AG10803 (cell line): Measurements from ENCODE around the gene STON1.
A peak's percentile ranks its signal among the peaks of the same experiment; 100 is the strongest.
"Not testable (repeated sequence)": the region's sequence is repeated elsewhere in the genome, so short reads cannot be mapped to it uniquely, and the experiment has no call there.

Source experiments
- DNase-seq: peaks from one replicate; pipeline ENCODE4 v3.0.0; 2010; ENCODE audit warnings: low read depth
- H3K4me3 ChIP-seq: 2 replicates; pipeline ENCODE4 v1.5.1; 2011; ENCODE audit warnings: mild to moderate bottlenecking, low read length, control low read depth
- TF ChIP-seq, protein P1 (sequence below): conservative IDR thresholded peaks from 2 replicates; pipeline ENCODE4 v1.5.1; 2011; ENCODE audit warnings: mild to moderate bottlenecking, low read length, control low read depth, inconsistent platforms

STON1 gene

DNA sequence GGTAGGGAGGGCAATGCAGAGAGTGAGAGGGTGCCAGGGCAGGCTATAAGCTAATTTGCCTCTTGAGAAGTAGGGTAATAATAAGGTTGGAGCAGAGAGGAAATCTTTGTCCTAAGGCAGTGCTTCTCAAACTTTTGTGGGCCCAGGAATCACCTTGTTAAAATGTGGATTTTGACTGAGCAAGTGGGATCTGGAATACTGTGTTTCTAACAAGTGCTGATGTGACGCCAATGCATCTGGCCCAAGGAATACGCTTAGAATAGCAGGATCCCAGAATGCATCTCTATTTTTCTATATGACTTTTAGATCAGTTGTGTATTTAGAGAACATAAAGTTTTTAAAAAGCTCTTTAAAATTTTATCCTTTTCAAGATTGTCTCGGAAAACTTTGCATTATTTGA lies 58.0 kb downstream of the STON1 start:
- no peak for DNase-seq
- TF ChIP-seq, protein P1, sequence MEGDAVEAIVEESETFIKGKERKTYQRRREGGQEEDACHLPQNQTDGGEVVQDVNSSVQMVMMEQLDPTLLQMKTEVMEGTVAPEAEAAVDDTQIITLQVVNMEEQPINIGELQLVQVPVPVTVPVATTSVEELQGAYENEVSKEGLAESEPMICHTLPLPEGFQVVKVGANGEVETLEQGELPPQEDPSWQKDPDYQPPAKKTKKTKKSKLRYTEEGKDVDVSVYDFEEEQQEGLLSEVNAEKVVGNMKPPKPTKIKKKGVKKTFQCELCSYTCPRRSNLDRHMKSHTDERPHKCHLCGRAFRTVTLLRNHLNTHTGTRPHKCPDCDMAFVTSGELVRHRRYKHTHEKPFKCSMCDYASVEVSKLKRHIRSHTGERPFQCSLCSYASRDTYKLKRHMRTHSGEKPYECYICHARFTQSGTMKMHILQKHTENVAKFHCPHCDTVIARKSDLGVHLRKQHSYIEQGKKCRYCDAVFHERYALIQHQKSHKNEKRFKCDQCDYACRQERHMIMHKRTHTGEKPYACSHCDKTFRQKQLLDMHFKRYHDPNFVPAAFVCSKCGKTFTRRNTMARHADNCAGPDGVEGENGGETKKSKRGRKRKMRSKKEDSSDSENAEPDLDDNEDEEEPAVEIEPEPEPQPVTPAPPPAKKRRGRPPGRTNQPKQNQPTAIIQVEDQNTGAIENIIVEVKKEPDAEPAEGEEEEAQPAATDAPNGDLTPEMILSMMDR = no peak

GRCh38 chr2:48588745-48589144 lies 58.8 kb downstream of the STON1 start:
- TF ChIP-seq, protein P1 = no peak
- DNase-seq = no peak
- H3K4me3 ChIP-seq = no peak overlapping the region

More for the DNA sequence above, 58.0 kb downstream of the STON1 start:
- H3K4me3 ChIP-seq = no peak overlapping the region

GRCh38 chr2:48589170-48589767 lies 59.3 kb downstream of the STON1 start:
- DNase-seq = peak; percentile 46
- TF ChIP-seq, protein P1 = peak; percentile 87
- no peak overlapping the region for H3K4me3 ChIP-seq

GRCh38 chr2:48590017-48590416 lies 60.1 kb downstream of the STON1 start:
- DNase-seq = no peak
- TF ChIP-seq, protein P1 = no peak
- no peak overlapping the region for H3K4me3 ChIP-seq

DNA sequence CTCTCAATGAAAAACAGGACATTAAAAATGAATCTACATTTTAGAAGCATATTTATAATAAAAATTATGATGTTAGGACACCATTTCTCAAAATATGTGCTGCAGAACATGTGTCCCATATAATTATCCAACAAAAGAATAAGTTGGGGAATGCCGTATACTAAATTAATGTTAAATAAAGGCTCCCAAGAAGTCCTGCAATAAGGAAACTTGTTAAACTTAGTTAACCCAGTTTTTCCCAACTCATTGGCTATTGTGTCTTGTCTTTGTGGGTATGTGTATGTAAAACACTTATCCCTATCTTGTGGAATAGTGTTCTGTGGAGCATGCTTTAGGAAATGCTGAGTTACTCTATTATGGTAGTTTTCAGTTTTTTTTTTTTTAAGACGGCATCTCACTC lies 62.1 kb downstream of the STON1 start:
- DNase-seq = no peak
- TF ChIP-seq, protein P1 = no peak
- no peak overlapping the region for H3K4me3 ChIP-seq

DNA sequence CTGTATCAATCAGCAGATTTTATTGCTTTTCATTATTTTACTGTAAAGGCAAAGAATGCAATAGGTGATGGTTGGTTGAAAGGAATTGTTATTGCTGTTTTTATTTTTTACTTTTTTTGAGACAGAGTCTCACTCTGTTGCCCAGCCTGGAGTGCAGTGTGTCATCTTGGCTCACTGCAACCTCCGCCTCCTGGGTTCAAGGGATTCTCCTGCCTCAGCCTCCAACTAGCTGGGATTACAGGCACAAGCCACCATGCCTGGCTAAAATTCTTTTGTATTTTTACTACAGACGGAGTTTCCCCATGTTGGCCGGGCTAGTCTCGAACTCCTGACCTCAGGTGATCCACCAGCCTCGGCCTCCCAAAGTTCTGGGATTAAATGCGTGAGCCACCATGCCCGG lies 66.8 kb downstream of the STON1 start:
- H3K4me3 ChIP-seq, DNase-seq: not testable (repeated sequence)

- TF ChIP-seq, protein P1 = no peak
- no peak overlapping the region for H3K4me3 ChIP-seq
- DNase-seq = no peak
These were observed 67.5 kb downstream of the STON1 start for GRCh38 chr2:48597492-48597891.
